Measurements from ENCODE around the gene BAD. TPM values are rescaled to one million over a fixed set of nuclear protein-coding genes. Genes with fewer than 3 reads are reported as not detected.

Gene BAD
- total RNA-seq, 1 experiment from 2014 or later: 86.4 TPM

DNA sequence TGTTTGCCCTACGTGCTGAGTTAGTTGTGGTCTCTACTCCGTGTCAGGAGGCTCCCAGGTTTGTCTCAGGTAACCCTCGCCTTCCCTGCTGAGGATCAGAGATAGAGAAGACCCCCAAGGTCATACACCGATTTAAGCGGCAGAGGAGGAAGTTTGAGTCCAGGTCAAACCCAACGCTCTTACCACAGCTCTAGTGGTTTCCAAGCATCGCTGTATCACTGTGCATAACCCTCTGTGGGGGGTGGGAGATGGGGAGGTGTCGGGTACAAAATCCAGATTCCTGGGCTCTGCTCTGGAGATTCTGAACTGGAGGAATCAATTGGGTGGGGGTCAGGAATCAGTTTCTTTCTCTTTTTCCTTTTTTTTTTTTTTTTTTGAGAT, 53.5 kb downstream of the BAD start:
- no peak for DNase-seq (ENCODE audit: low spot score)

DNA sequence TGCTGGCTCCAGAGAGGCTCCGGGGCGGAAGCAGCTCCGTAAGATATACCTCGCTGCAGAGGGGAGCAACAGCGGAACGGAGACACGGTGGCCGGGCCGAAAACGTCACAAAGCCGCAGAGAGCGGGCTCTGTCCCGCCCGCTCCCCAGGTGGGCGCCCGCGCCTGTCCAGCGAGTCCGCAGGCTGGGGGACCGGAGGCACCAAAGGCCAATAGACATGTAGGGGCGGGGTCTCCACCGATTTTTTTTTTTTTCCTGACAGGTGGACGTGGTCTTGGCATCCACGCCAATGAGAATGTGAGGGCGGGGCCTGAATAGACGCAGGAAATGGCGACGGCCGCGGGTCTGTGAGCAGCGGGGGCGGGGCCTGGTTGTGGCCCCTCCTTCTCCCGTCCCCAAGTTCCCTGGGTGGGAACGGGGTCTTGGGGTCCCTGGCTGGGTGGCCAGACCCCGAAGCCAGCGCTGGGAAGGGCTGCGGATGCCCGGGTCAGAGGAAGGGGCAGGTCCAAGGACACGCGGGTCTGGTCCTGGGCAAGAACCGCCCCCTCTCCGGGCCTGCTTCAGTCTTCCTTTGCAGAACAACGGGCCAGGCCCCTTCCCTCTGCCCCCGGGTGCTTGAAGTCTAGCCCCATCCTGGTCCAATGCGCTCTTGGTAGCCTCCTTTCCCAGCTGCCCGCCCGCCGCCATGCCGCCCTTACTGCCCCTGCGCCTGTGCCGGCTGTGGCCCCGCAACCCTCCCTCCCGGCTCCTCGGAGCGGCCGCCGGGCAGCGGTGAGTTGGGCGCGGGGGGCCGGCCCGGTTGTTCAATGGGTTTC, 54.1 kb downstream of the BAD start, which contains the start of gene DNAJC4:
TSS of gene DNAJC4 (plus strand) at position 378 of the 814 bp plus-strand sequence. CDS start at position 685, 307 bp downstream.
- peak; percentile 64 for DNase-seq (ENCODE audit: low spot score)

DNA sequence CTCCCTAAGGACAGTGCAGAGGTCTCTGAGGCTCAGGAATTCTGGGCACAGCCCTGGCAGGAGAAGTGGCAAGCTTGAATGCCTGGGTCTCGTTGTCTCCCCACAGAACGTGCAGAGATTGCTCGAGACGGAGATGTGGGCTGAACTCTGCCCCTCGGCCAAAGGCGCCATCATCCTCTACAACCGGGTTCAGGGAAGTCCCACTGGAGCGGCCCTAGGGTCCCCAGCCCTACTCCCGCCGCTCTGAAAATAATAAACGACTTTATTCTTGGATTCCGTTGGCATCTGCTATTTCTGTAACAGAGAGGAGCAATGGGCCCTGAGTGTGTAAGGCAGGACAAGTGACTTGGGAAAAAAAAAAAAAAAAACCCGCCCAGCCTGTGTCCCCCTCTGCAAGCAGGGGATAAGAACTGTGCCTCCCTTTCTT, 54.7 kb downstream of the BAD start:
- DNase-seq (ENCODE audit: low spot score): no peak

DNA sequence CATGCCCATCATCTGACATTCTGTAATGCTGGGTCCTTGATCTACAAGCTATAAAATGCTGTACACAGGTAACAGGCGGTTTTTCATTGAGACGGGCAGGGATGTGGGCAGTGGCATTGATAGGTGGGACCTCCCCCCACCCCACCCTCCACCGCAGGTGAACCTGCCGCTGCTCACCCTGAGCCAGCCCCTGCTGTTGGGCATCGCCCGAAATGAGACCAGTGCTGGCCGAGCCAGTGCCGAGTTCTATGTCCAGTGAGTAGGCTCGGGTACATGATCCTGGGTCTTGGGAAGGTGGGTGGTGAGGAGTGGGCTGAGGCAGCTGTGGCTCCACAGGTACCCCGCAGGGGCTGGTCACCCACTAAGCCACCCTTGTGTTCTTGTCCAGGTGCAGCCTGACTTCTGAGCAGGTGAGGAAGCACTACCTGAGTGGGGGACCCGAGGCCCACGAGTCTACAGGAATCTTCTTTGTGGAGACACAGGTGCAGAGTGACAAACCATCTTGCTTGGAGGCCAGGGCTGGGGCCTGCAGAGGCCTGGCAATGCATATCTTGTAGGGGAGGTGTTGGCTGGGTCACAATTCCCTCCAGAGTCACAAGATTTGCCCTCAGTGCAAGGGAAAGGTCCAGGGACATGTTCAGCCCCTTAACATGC, 55.2 kb downstream of the BAD start:
- no peak for DNase-seq (ENCODE audit: low spot score)

DNA sequence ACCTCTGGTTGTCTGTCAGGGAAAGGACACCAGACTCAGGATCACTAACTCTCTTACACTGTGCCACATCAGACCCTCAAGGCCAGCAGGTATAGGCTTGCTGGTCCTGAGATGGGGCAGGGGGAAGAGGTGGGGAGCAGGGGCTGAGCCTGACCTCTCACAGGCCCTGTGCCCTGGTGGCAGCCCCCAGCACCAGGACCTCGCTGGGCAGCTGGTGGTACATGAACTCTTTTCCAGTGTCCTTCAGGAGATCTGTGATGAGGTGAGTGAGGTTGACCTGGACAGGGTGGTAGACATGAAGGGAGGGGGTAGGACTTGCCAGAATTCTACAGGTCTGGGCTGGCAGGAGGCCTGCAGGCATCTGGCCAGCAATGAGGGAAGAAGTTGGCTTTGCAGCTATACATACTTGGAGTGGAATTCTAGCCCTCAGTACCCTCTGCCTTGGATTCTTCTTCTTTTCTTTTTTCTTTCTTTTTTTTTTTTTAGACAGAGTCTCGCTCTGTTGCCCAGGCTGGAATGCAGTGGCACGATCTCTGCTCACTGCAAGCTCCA, 57.0 kb downstream of the BAD start:
- DNase-seq (ENCODE audit: low spot score): no peak

DNA sequence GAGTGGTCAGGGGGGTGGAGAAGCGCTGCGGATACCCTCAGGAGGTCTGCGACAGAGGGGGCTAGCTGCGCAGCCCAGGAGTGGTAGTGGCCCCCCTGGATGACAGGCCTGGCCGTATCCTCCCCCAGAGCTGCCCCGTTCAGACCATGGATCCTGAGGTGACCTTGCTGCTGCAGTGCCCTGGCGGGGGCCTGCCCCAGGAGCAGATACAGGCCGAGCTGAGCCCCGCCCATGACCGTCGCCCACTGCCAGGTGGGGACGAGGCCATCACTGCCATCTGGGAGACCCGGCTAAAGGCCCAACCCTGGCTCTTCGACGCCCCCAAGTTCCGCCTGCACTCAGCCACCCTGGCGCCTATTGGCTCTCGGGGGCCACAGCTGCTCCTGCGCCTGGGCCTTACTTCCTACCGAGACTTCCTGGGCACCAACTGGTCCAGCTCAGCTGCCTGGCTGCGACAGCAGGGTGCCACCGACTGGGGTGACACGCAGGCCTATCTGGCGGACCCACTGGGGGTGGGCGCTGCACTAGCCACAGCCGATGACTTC, 57.9 kb downstream of the BAD start:
- DNase-seq (ENCODE audit: low spot score): peak; percentile 42

DNA sequence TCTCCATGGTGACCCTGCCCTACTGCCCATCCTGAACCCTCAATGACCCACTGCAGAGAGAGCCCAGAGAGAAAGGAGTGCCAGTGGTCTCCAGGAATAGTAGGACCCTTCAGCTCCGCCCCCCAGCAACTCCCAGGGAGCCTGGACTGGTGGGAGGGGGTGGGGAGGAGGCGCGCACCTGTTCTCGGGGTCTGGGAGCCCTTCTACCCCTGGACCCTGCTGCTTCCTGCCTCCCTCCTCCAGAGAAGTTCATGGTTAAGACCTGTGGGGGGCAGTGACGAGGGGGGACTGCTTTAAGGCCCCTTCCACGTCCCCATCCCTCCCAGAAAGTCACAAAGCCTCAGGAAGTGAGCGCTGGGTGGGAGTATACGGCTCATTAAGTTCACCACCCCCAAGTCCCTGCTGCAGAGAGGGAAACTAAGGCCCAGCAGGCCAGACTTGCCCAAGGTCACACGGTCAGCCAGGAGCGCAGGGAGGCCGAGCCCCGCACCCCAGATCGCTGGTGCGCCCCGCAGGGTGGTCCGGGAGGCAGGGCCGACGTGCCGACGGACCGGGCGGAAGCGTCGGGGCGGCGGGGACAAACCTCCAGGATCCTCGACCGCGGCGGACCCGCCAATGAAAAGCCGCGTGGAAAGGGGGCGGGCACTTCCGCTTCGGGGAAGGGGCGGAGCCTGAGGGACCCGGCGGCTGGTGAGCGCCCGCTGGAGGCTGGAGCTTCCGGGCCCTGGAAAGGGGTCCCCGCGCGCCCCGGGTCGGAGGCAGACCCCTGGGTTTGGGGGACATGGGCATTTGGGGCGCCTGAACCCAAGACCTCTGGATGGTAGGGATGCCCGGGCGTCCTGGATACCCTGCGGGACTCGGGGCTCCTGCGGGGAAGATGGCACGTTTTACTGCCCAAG, 58.6 kb downstream of the BAD start, which contains the start of the genes NUDT22 and TRPT1:
TSS of gene NUDT22 (plus strand) at position 667 of the 899 bp plus-strand sequence. CDS start 379 bp downstream, outside the sequence.
TSS of gene TRPT1 (minus strand) at position 579 of the 899 bp plus-strand sequence. CDS start at position 253, 326 bp downstream.
- peak; percentile 67 for DNase-seq (ENCODE audit: low spot score)

DNA sequence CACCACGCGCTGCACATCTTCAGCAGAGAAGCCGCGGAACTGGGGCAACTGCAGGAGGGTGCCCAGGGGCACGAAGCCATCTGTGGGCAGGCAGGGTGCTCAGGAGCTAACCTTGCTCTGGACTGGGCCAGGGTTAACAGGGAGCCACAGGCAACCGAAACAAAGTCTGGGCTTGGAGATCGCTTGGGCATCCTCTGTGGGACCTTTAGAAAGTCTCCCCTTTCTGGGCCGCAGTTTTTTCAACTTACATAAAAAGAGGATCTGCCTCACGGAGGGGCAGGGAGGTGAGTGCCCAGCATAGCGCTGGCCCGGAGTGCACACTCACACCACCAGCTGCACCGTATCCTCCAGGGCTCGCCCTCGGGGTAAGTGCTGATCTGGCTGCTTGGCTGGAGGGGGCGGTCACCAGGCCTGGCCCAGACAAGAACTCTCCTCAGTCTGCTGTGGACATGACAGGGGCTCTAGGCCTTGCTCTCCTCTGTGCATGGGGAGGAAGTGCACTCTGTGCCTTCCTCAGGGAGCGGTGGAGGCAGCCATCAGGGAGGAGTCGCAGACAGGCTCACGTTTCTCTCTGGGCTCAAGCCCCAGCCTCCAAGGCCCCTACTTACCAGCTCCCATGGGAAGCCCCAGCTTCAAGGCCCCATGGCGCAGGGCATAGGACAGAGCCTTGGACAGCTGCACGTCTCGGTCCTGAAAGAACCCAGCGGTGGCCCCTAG, 59.4 kb downstream of the BAD start:
- no peak for DNase-seq (ENCODE audit: low spot score)

DNA sequence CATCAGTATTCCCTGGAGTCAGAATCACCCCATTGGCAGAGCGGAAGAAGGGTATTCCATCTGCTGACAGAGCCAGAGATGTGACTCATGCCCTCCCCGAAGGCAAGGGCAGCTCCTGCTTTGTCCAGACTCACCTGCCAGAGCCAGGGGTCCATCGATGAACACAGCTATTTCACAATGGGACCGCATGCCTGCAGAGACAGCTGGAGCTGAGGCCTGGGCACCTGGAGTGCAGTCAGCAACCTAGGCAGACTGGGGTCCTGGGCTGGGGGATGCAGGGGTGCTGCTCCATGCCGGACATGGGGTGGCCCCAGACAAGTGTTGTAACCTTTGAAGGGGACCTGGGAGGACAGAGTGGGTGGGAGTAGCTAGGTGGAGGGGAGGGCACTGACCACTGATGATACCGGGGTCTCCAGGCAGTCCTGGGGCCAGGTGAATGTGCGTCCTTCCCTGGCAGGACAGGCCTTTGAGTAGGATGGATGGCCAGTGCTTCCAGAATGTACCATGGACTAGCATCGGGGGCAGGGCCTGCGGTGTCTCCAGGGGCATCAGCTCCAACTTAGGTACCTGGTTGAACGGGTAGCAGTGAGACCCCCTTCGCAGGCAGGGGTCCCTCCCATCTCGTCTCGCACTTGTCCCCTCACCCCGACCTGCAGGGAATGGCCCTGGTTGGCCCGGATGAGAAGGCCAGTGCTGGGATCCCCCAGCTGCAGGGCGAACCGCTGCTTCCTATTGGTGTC, 60.1 kb downstream of the BAD start:
- DNase-seq (ENCODE audit: low spot score): no peak

DNA sequence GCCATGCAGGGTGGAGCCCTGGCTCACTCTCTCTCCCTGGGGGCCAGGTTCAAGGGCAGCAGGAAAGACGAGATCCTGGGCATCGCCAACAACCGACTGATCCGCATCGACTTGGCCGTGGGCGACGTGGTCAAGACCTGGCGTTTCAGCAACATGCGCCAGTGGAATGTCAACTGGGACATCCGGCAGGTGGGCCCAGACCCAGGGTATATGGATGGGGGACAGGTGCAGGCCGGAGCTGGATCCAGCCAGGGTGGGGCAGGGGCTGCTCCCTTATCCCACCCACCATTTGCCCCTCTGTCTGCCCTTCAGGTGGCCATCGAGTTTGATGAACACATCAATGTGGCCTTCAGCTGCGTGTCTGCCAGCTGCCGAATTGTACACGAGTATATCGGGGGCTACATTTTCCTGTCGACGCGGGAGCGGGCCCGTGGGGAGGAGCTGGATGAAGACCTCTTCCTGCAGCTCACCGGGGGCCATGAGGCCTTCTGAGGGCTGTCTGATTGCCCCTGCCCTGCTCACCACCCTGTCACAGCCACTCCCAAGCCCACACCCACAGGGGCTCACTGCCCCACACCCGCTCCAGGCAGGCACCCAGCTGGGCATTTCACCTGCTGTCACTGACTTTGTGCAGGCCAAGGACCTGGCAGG, 61.3 kb downstream of the BAD start:
- no peak for DNase-seq (ENCODE audit: low spot score)

DNA sequence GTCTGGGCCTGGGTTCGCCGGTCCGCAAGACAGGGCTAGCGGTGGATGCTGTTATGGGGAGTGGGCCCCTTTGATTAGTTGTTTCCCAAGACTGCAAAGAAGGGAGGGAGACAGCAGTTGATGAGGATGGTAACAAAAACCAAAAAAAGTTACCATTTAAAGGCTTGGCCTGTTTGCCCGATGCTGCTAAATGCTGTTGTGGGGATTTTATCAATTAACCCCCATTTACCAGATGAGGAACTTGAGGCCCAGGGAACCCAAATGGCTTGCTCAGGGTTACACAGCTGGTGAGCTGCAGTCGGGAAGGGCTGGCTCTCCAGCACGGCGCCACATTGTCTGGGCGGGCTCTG, 61.8 kb downstream of the BAD start:
- no peak for DNase-seq (ENCODE audit: low spot score)

DNA sequence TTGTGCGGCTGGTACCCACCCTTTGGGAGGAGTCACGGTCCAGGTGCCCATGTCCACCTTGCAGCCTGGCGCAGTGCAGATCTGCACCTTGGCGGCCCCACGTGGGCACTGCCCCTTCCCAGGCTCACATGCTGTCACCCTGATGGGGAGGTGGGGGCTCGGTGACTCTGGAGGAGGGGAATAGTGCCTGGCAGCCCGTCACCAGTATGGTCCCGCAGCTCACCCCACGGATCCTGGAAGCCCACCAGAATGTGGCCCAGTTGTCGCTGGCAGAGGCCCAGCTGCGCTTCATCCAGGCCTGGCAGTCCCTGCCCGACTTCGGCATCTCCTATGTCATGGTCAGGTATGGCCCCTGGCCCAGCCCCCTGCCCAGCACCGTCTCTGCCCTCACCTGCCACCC, 63.7 kb downstream of the BAD start:
- DNase-seq (ENCODE audit: low spot score): no peak

DNA sequence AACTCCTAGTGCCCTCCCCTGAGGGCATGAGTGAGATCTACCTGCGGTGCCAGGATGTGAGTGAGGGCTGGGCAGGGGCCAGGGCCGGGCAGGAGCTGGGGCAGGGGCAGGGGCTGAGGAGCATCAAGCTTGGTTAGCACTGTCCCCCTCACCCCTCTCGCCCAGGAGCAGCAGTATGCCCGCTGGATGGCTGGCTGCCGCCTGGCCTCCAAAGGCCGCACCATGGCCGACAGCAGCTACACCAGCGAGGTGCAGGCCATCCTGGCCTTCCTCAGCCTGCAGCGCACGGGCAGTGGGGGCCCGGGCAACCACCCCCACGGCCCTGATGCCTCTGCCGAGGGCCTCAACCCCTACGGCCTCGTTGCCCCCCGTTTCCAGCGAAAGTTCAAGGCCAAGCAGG, 64.2 kb downstream of the BAD start:
- no peak for DNase-seq (ENCODE audit: low spot score)

Other genes with a start within 250 kb of the BAD start
- gene FLRT1, start 248.7 kb downstream of the BAD start, total RNA-seq (2014; rRNA removed; shearing (Covaris generic)): 0.80 and 1.4 TPM in 2 replicates
- gene MACROD1, start 118.6 kb downstream of the BAD start, total RNA-seq (2014; rRNA removed; shearing (Covaris generic)): 4.7 and 5.1 TPM in 2 replicates
- gene STIP1, start 98.5 kb downstream of the BAD start, total RNA-seq (2014; rRNA removed; shearing (Covaris generic)): 258 and 296 TPM in 2 replicates
- gene FERMT3, start 77.9 kb downstream of the BAD start, total RNA-seq (2014; rRNA removed; shearing (Covaris generic)): not detected in 2 replicates
- gene TRPT1, start 58.5 kb downstream of the BAD start, total RNA-seq (2014; rRNA removed; shearing (Covaris generic)): 56.1 and 62.3 TPM in 2 replicates
- 39.6 and 47.9 TPM in 2 replicates for gene NUDT22, start 58.4 kb downstream of the BAD start, total RNA-seq (2014; rRNA removed; shearing (Covaris generic))
- 2.5 and 4.5 TPM in 2 replicates for gene DNAJC4, start 54.1 kb downstream of the BAD start, total RNA-seq (2014; rRNA removed; shearing (Covaris generic))
- 28.8 and 51.6 TPM in 2 replicates for gene VEGFB, start 50.1 kb downstream of the BAD start, total RNA-seq (2014; rRNA removed; shearing (Covaris generic))
- 65.7 and 97.7 TPM in 2 replicates for gene FKBP2, start 43.6 kb downstream of the BAD start, total RNA-seq (2014; rRNA removed; shearing (Covaris generic))
- gene PPP1R14B, start 37.7 kb downstream of the BAD start, total RNA-seq (2014; rRNA removed; shearing (Covaris generic)): 242 and 321 TPM in 2 replicates
- 10.8 and 12.6 TPM in 2 replicates for gene PLCB3, start 33.1 kb downstream of the BAD start, total RNA-seq (2014; rRNA removed; shearing (Covaris generic))
- gene GPR137, start 1.2 kb upstream of the BAD start, total RNA-seq (2014; rRNA removed; shearing (Covaris generic)): 20.9 and 23.7 TPM in 2 replicates
- gene KCNK4, start 6.6 kb upstream of the BAD start, total RNA-seq (2014; rRNA removed; shearing (Covaris generic)): not detected in 2 replicates
- gene CATSPERZ, start 15.7 kb upstream of the BAD start, total RNA-seq (2014; rRNA removed; shearing (Covaris generic)): not detected in 2 replicates
- gene ESRRA, start 20.9 kb upstream of the BAD start, total RNA-seq (2014; rRNA removed; shearing (Covaris generic)): 16.2 and 28.2 TPM in 2 replicates
- gene TRMT112, start 32.9 kb upstream of the BAD start, total RNA-seq (2014; rRNA removed; shearing (Covaris generic)): 511 and 714 TPM in 2 replicates
- gene PRDX5, start 33.5 kb upstream of the BAD start, total RNA-seq (2014; rRNA removed; shearing (Covaris generic)): 186 and 206 TPM in 2 replicates
- gene CCDC88B, start 55.5 kb upstream of the BAD start, total RNA-seq (2014; rRNA removed; shearing (Covaris generic)): 1.2 and 1.8 TPM in 2 replicates
- gene RPS6KA4, start 74.5 kb upstream of the BAD start, total RNA-seq (2014; rRNA removed; shearing (Covaris generic)): 20.4 and 33.2 TPM in 2 replicates